NCI-H1436 treated with DMSO at 0.1 percent for 48 hours (cell line): Measurements from ENCODE around the gene SLC66A2.

ENCODE experiments used
- DNase-seq: peaks from one replicate; lab custom pipeline; 2025; lab: John Stamatoyannopoulos, UW

Gene SLC66A2

DNA sequence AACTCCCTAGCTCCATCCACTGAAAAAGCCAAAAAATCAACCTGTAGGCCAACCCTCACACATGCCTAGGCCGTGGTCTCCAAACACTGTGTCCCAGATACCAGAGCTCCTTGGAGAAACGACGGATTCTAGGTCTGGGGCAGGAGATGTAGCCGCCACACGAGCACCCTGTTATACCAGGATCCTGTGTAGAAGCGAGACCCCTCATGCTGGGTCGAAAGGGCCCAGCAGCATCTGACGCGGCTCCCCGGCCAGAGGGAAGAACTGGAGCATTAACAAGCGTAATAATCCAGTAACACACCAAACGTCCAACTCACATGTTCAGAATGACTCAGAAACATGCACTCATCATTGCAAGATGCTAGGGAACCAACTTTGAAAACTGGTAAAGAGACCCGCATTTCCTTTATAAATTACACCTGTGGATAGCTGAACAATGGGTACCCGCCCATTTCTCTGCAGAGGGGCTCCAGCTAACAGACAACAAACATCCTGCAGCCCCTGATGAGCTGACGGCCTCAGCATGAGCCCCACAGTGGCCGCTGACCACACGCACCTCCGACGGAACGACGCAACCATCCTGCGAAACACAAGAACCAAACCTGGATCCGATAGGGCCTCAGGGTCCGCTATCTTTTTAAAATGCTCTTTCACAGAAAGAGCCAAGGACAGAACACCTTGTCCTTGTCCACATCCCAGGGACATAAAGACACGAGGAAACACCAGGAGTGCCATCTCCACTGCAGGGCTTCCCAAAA is 14.2 kb downstream of the SLC66A2 start:
- no peak for DNase-seq

DNA sequence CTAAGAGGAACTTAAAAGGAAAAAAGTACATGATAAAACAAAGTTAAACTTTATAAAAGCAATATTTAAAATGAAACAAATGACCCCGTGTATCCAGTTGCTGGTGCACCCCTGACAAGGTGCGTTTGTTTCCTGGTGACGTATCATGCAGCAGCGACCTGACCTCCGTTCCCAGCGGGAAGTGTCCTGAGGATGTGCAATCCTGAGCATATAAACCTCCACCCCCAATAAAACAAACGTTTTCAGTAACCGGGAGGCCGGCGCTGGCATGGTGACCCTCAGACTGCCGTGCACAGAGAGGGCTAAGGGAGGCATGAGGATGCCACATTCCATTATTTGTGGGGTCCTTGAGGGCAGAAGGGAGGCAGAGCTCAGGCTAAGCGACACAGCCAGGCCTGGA is 14.8 kb downstream of the SLC66A2 start:
- no peak for DNase-seq

DNA sequence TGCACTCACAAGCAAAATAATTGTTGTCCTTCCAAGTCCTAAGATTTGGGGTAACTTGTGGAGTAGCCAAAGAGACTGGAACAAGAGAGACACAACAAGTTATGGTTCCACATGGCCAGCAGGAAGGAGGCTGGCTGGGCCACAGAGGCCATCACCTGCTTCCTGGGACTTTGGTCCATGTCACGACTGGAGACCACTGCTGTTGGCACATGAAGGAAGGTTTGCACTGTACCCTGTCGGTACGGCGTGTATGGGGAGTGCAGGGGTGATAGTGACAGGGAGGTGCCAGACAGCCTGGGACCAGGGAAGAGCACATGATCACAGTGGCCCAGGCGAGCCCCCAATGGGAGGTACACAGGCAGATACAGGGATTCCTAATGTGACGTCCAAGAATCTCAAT is 15.5 kb downstream of the SLC66A2 start:
- DNase-seq, result no peak

DNA sequence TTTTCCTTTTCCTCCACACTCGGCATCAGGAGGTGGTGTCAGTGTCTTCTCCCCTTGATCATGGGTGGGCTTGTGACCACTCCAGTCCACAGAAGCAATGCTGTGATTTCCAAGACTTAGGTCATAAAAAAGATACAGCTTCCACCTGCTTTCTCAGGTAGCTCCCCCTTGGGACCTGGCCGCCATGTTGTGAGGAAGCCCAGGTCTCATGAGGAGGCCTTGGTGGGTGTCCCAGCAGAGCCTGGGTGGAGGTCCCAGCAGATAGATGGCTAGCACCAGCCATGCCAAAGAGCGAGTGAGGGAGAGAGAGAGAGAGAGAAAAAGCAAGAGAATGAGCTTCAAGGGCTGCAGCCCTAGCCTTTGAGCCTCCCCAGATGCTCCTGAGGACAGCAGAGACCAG is 16.0 kb downstream of the SLC66A2 start:
- no peak for DNase-seq

DNA sequence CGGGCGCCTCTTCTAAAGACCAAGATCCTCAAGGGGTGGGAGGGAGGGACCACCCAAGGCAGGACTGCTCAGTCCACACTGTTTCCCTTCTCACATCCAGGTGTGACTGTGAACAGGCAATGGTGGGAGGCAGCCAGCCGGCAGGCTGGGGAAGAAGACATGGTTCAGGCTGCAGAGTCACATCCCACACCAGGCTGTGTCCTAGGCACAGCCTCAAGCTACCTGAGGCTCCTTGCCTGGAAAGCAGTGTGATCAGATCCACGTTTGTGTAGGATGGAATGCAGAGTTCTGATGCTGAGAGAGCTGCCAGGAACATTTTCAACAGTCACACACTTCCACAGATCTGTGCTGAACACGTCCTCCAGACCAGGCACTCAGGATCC is 16.4 kb downstream of the SLC66A2 start:
- DNase-seq, result no peak

DNA sequence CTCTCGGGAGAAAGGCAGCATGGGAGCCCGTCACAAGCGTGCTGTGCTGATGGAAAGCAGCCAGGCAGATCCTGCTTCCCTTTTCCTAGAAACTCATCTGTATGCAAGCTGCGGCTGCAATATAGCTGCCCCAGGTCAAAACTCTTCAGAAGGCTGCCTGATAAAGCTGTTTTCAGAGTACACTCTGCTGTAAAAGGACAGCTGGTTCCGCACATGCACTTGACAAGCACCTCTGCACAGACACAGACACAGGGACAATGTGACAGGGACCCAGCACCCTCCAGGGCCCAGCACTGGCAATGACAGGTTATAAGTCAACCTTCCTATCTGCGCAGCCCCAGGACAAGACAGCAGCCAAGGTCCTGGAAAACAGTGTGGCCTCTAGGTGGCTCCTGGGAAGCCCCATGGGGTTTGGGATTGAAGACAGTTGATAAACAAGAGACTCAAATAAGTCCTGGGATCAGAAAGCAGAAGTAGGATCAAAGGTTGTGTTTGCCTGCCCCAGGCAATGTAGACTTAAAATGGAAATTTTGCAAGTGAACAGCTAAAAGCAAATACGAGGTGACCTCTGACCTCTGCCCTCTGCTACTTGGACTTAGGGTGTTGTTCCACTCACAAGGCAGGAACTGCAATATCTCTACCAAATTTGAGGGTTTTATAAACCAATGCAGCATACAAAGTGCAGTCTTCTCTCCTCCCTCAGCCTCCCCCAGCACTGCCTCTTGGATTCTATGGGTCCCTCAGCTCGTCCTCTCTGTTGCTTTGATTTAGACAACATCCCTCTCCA is 16.9 kb downstream of the SLC66A2 start:
- DNase-seq, result no peak

DNA sequence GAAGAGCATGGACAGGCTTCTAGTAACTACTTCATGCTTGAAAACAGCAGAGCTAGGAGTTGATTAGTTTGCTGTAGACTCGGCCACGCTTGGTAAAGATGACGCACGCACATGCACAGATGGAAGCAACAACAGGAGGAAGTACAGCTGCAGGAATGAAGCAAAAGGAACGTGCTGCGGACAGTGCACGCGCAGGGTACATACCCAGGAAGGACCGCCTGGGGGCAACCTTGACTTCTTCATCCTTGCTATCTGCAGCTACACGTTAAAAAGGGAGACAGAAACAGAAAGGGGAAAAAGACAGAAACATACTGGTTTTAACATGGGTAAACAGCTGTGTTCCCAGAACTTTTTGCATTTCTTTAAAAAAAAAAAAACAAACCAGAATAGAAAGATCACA is 17.7 kb downstream of the SLC66A2 start:
- DNase-seq, result no peak

DNA sequence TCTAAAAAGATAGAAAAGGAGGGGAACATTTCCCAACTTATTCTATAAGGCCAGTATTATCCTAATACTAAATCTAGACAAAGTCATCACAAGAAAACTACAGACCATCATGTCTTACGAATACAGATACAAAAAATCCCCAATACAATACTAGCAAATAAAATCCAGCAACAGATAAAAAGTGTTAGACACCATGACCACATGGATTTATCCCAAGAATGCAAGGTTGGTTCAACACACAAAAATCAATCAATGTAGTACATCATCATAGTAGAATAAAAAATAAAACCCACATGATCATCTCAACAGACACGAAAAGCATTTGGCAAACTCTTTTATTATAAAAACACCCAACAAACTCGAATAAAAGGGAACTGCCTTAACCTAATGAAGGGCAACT is 18.5 kb downstream of the SLC66A2 start:
- DNase-seq, result no peak

DNA sequence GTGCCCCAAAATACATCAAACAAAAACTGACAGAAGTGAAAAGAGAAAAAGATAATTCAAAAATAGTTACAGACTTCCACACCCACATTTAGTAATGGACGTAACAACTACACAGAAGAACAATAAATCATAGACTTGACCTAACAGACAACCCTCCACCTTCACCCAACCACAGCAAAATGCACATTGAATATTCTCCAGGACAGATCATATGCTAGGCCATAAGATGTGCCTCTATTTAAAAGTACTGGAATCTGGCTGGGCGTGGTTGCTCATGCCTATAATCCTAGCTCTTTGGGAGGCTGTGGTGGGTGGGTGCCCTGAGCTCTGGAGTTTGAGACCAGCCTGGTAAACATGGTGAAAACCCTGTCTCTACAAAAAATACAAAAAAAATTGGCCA is 20.0 kb downstream of the SLC66A2 start:
- DNase-seq, result no peak

DNA sequence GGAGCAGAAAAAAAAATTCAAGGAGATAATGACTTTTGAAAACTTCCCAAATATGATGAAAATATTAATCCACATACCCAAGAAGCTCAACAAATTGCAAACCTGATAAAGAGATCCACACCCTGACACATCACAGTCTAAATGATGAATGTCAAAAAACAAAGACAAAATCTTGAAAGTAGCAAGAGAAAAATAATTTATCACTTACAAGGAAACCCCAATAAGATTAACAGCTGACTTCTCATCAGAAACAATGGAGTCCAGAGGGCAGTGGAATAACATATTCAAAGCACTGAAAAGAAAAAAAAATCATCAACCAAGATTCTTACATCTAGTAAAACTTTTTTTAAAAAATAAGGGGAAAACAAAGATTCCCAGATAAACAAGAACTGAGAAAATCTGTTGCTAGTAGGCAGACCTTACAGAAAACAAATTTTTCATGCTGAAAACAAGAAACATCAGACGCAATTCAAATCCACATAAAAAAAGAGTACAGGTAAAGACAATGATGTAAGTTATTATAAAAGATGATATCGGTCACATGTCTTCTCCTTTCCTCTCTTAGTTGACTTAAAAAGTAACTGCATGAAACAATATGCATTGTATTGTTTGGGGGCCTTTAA is 21.3 kb downstream of the SLC66A2 start:
- no peak for DNase-seq

DNA sequence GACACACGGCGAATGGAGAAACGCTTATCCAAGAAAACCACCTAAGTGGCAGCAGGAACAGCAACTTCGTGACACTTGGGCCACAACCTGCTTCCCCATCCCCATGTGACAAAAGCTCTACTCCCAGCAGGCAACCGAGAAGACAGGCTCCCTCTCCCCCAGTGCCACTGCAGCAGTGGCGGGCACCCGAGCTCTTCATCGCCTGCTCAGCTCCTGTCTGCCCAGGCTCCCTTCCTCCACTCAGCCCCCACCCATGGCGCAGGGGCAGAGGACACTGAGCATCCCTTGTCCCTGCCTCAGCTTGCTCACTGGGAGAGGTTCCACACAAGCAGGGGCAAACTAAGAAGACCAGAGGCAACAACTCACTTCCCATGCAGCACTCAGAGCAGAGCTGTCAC is 22.9 kb downstream of the SLC66A2 start:
- no peak for DNase-seq

DNA sequence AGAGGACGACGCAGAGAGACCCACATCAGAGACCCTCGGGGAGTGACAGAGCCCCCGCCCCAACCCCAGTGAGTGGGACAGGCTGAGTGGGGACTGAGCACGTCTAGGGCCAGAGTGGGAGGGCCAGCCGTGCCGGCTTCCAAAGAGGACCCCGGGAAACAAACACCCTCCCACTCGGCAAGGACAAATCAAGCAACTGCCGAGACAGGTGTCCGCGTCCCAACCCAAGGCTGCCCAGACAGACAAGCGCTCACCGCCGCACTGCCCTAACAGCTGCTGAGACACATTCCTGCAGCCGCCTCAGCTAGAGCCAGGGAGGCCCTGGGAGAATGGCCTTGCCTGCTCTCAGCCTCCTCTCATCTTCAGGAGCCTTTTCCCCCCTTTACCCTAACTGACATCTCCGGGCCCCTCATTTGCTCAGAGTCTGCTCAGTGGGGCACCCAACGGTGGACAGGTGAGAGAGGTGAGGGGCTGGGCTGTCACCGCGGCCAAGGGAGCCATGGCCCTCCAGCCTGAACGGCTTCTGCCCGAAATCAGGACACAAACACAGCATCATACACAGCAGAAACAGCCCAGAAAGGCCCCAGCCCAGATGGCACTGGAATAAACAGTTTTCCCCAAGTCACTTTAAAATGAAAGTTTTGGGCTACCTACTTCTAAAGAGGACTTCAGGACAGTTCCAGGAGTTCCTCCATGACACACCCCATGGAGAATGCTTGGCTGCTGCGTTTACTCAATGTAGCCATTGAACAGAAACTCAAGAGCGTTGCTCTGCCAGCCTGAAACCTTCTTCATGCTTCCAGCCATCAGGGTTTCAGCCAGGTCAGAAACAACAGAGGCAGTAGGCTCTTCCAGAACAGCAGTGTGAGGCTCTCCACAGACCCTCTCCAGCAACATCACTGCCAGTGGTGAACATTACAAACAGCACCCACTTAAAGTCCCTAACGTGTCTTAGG is 23.6 kb downstream of the SLC66A2 start:
- DNase-seq, result no peak

DNA sequence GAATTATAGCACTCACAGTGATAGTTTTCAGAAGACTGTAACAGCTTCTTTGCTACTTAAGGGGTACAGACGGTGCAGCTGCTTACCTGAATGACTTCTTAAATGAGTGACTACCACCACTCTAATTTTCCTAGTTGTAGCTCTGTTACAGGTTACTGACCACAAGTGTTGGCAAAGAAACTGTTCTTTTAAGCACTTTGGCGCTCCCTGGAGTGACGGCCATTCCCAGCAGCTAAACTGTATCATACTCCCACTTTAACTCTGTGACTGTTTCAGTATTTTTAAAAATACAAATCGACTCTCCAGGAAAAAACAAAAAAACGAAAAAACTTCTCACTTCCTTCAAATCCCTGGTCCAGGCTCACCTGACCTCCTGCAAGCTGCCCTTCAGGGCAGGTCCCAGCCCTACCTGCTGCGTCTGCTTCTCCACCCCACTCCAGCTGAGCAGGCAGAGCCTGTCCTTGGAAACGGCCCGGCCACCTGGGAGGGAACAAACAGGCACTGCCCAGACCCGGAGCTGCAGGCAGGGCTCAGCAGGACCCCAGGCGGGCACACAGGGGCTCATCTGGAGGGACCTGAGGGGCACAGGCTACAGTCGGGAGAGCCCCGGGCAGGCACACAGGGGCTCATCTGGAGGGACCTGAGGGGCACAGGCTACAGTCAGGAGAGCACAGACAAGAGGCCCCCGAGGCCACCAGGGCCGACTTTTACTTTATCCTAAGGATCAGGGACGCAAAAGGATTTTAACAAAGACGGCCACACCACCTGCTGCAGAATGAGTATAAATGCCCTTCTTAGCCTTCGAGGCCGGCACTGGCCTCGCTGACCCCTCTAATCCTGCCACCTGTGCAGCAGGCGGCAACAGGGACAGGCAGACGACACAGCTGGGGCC is 24.5 kb downstream of the SLC66A2 start:
- no peak for DNase-seq

DNA sequence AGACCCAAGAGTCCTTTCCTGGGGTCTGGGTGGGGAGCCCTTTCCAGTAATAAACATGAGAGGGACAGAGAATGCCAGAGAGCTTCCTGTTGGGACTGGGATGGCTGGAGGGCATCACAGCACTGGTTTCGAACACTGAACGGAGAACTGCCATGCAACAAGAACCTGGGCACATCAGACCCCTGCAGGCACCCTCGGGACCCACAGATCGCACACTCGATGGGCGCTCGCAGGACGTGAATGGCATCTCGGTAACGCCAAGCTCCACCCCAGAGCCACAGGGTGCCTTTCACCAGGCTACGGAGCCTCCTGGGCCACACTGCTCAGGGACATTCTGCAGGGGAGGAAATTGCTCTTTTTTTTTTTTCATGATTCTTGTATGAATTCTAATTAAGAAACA is 25.1 kb downstream of the SLC66A2 start:
- DNase-seq, result no peak

DNA sequence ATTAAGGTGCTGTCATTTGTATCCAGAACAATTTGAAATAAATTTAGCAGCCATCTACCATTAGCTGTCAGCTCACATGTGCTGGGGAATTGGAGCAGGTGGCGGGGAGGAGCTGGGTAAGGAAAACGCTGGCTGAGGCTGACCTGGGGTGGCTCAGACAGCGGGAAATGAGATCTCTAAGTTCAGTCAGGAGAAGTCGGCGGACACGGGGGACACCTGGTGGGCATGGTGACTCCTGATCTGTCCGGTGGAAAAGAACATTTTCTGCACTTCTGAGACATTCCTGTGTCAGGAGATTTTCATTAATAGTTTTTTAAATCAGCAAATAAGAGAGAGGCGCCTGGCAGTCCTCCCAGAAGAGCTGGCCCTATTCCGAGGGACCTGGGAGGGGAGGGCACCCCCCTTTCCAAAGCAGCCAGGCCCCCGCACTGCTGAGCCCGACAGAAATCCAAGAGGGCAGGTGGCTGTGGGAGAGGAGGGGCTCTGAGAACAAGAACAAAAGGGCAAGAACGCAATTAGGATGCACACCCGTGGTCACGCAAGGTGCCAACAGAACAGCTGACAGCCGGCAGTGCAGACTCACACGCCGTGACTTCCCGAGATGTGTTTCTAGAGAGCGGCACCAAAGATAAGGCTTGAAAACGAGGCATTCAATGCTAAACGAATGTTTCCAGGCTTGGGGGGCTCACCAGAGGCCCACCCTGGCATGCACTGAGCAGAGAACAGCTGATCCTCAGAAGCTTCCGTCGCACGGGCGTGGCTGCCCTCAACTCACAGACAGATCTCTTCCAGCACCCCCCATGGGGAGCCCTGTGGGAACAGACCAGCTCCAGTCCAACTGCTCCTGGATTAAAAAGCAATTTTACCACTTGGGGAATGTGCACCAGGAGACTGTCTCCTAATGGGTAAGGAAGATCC is 26.4 kb downstream of the SLC66A2 start:
- no peak for DNase-seq

DNA sequence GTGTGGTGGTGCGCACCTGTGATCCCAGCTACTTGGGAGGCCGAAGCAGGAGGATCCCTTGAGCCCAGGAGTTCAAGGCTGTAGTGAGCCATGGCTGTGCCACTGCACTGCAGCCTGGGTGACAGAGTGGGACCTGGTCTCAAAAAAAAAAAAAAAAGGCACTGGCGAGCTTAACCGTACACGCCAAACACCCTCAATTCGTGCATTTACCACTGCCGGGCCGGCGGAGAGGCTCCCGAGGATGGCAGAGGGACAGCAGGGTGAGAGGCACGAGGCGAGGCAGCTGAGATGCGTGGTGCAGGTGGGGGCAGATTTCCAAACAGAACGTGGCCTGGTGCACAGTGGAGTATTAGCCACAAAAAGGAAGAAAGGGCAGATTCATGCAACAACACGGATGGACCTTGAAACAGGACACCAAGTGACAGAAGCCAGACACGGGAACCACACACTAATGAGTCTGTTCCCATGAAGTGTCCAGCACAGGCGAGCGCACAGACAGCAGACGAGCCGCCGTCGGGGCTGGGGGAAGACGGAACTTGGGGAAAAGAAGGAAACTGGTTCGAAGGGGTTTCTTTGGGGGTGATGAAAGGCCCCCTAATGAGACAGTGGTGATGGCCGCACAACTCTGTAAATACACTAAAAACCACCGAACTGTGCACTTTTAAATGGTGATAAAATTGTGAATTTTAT is 27.4 kb downstream of the SLC66A2 start:
- no peak for DNase-seq

DNA sequence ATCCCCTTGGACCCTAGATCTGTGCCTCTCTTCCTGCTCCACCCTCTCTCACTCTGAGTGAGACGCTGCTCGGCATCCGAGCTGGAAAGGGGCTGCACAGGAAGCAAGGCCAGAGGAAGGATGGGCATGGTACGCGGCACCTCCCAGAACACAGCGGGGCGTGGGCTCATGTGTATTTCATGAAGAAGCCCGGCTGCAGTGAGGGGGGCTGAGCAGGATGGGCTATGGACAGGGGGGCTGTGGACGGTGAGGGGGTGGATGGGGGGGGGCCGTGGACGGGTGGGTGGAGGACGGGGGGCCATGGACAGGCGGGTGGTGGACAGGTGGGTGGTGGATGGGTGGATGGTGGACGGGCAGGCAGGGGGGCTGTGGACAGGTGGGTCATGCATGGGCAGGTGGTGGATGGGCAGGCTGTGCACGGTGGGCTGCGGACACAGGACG is 28.5 kb downstream of the SLC66A2 start:
- no peak for DNase-seq

DNA sequence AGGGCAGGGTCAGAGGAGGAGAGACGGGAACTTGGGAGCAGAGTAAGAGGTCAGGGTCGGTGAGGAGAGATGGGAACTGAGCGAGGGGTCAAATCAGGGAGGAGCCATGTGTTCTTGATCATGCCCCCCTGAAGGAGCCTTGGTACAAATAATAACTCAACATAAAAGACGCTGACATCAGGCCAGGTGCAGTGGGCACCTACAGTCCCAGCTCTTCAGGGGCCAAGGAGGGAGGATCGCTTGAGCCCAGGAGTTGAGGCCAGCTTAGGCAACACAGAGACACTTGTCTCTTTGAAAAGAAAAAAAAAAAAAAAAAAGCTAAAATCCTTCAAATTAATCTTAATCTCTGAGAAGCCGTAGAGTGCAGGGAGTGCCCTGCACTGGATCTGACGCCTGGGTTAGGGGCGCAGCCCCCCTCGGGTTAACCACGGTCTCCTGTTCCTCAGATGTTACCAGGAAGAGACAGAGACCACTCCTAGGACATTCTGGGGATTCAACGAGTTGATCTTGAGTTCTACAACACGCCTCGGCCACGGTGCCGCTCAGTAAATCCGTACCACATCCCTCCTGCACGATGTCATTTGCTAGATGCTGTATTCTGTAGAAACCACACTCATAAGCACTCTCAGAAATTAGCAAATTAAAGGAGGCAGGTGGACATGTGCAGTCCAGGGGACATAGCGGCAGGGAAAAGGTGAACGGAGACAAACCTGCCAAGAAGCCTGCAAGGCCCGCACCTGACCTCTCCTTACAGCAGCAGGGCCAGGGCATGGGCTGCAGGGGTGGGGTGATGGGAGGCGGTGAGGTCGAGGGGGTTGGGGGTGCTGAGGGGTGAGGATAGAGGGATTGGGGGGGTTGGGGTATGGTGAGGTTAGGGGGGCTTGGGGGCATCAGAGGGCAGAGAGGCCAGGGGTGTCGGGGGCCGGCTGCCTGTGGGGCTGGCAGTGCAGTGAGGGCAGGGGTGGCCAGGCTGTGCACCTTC is 29.2 kb downstream of the SLC66A2 start:
- DNase-seq, result no peak
